PC-3 (cell line): Measurements from ENCODE around the gene ZYG11A. TPM values are rescaled to one million over a fixed set of nuclear protein-coding genes. Genes with fewer than 3 reads are reported as not detected.

Experiments used
- ATAC-seq: fragments of 200-7000 bp; cut with Tn5 transposase; 2 replicates; pipeline ENCODE4 v1.9.1; 2020; ENCODE audit warnings: mild to moderate bottlenecking, moderate library complexity
- BruUV-seq: library from RNA; stranded (reverse); fragments of 400-500 nt; replicated peaks from 2 replicates; lab custom pipeline; 2021; lab: Mats Ljungman, UMichigan
- CTCF ChIA-PET: fragments of 300-600 bp; sonication (Branson Sonifier 250); formaldehyde crosslinking; loops from one replicate; lab custom pipeline; 2022; ENCODE audit warnings: antibody characterized with exemption; lab: Charles Lee
- POLR2A ChIA-PET: fragments of 300-600 bp; sonication (Branson Sonifier 250); formaldehyde crosslinking; loops from one replicate; lab custom pipeline; 2022; ENCODE audit warnings: antibody characterized with exemption; ENCODE audit not compliant: unreplicated experiment; lab: Charles Lee
- DNase-seq: peaks from one replicate; pipeline ENCODE4 v3.0.0-alpha.2; 2015
- H2AFZ ChIP-seq: fragments of 300-600 bp; sonication (generic); 2 replicates; pipeline ENCODE4 v1.6.0; 2016; ENCODE audit warnings: antibody characterized with exemption, low read length
- H3F3A ChIP-seq: fragments of 300-600 bp; sonication (generic); one replicate; pipeline ENCODE4 v1.6.0; 2017; ENCODE audit warnings: antibody characterized with exemption, low read length, control low read depth, mild to moderate bottlenecking; ENCODE audit not compliant: unreplicated experiment
- H3K27ac ChIP-seq: fragments of 300-600 bp; sonication (generic); 2 replicates; pipeline ENCODE4 v1.5.1; 2016; ENCODE audit warnings: mild to moderate bottlenecking, low read length
- H3K27me3 ChIP-seq: fragments of 300-600 bp; sonication (generic); 2 replicates; pipeline ENCODE4 v1.6.1; 2016; ENCODE audit warnings: low read length, mixed read lengths
- H3K36me3 ChIP-seq: fragments of 300-600 bp; sonication (generic); 2 replicates; pipeline ENCODE4 v1.6.1; 2016; ENCODE audit warnings: low read depth, mixed run types, low read length, mixed read lengths
- H3K4me1 ChIP-seq: fragments of 300-600 bp; sonication (generic); 2 replicates; pipeline ENCODE4 v1.5.1; 2016; ENCODE audit warnings: low read length; ENCODE audit not compliant: insufficient read depth
- H3K4me2 ChIP-seq: fragments of 300-600 bp; sonication (generic); 2 replicates; pipeline ENCODE4 v1.6.0; 2016; ENCODE audit warnings: low read length
- H3K4me3 ChIP-seq: fragments of 300-600 bp; sonication (generic); 2 replicates; pipeline ENCODE4 v1.5.1; 2016; ENCODE audit warnings: mild to moderate bottlenecking, low read length, mixed read lengths
- H3K79me2 ChIP-seq: fragments of 300-600 bp; sonication (generic); 2 replicates; pipeline ENCODE4 v1.6.1; 2017; ENCODE audit warnings: low read length, mixed read lengths
- H3K9ac ChIP-seq: fragments of 300-600 bp; sonication (generic); 2 replicates; pipeline ENCODE4 v1.6.0; 2016; ENCODE audit warnings: mild to moderate bottlenecking, low read length
- H3K9me2 ChIP-seq: fragments of 300-600 bp; sonication (generic); replicated peaks from 2 replicates; pipeline ENCODE4 v1.6.1; 2016; ENCODE audit warnings: mixed run types, low read length, mixed read lengths
- H3K9me3 ChIP-seq: fragments of 300-600 bp; sonication (generic); 2 replicates; pipeline ENCODE4 v1.6.1; 2016; ENCODE audit warnings: low read length, mixed read lengths
- H4K20me1 ChIP-seq: fragments of 300-600 bp; sonication (generic); 2 replicates; pipeline ENCODE4 v1.6.1; 2016; ENCODE audit warnings: low read length, mixed read lengths
- EZH2 ChIP-seq: fragments of 300-600 bp; sonication (generic); IDR thresholded peaks from one replicate; pipeline ENCODE4 v1.6.1; 2017; ENCODE audit warnings: antibody characterized with exemption, mild to moderate bottlenecking, low read length; ENCODE audit not compliant: unreplicated experiment
- EZH2phosphoT487 ChIP-seq: fragments of 300-600 bp; sonication (generic); IDR thresholded peaks from 2 replicates; pipeline ENCODE4 v1.6.1; 2018; ENCODE audit warnings: mild to moderate bottlenecking, antibody characterized with exemption, low read length, borderline replicate concordance
- intact Hi-C: fragments of 100-400 bp; cut with micrococcal nuclease; formaldehyde crosslinking; loops from 2 replicates; pipeline ENCODE4 v1.9.0; 2023
- total RNA-seq: library from RNA; depleted of rRNA; stranded (reverse); fragments of >200 nt; gene quantifications from 2 replicates; pipeline ENCODE4 v1.2.3, GENCODE V29; 2014
- TF ChIP-seq, protein P1 (sequence below): fragments of 300-600 bp; sonication (generic); conservative IDR thresholded peaks from 2 replicates; pipeline ENCODE4 v1.5.1; 2017; ENCODE audit warnings: antibody characterized with exemption, low read depth, mild to moderate bottlenecking, low read length

Gene ZYG11A
- total RNA-seq, 1 experiment from 2014 or later, result 0.47 TPM

DNA sequence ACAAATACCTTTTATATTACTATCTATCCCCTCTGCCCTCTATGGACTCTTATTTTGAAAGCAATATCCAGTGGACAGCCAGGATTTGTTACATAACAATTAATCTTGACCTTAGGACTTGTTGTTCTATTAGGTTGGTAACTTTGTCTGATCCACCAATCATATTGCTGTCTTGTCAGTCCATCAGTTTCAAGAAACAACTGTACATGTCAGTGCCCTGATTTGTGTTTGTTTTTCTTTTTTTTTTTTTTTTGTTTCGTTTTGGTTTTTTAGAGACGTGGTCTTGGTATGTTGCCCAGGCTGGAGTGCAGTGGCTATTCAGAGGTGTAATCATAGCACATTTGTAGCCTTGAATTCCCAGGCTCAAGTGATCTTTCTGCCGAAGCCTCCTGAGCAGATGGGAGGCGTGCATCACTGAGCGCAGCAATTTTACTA, 83.0 kb downstream of the ZYG11A start:
- BruUV-seq, result no TSS peak
- H2AFZ ChIP-seq, result no peak overlapping the region
- H3K4me2 ChIP-seq, result no peak overlapping the region
- H3K9me2 ChIP-seq, result no peaks in the 10 kb centered on the region
- intact Hi-C loops, result loop anchor here (10.0 kb wide), 2 partner anchors 101 to 179 kb away; no protein-coding TSS in a partner anchor
- no peak for TF ChIP-seq EZH2
- H3K27me3 ChIP-seq, result no peaks in the 10 kb centered on the region
- ChIA-PET CTCF (no interaction called here), POLR2A (no interaction called here)
- H3K9ac ChIP-seq, result no peak overlapping the region
- no peaks in the 10 kb centered on the region for H3F3A ChIP-seq
- no peaks in the 10 kb centered on the region for H3K9me3 ChIP-seq
- H3K36me3 ChIP-seq, result no peaks in the 10 kb centered on the region
- no peak for ATAC-seq
- H4K20me1 ChIP-seq, result no peaks in the 10 kb centered on the region
- peaks cover 15% of the 10 kb centered on the region; the same call in 1 of the 2 replicates for H3K4me1 ChIP-seq
- peaks cover 33% of the 10 kb centered on the region for H3K79me2 ChIP-seq
- DNase-seq, result no peak
- no peak overlapping the region for H3K4me3 ChIP-seq
- H3K27ac ChIP-seq, result no peak overlapping the region

DNA sequence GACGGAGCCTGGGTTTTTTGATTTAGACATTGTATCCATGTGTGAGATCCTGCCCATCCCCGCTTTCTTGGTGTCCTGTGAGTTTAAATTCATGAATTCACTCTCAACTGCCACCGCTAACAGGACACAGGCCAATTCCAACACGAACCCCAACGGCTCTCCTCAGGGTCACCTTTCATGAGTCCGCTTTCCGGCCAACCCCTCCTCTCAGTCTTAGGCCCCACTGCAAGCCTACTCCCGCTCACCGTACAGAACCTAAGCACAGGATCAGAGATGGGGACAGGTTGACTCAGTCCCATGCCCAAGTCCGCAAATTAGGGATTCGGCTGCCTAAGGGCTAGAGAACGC, 84.3 kb downstream of the ZYG11A start:
- ChIA-PET POLR2A (interaction anchor here (0.6 kb wide), 1 partner anchor 201 kb away, joined by 3 read pairs; no protein-coding TSS in a partner anchor), CTCF (interaction anchor here (0.7 kb wide), 3 partner anchors 9 to 254 kb away, joined by 7 to 10 read pairs (median 10); no protein-coding TSS in a partner anchor)
- Histone ChIP-seq H3K4me3 (peak overlapping the region; percentile 85), H3F3A (no peaks in the 10 kb centered on the region), H3K4me1 (peaks cover 13% of the 10 kb centered on the region; the same call in 1 of the 2 replicates), H3K27ac (no peak overlapping the region), H3K9me3 (no peaks in the 10 kb centered on the region), H3K27me3 (no peaks in the 10 kb centered on the region), H3K9me2 (no peaks in the 10 kb centered on the region), H3K79me2 (peaks cover 24% of the 10 kb centered on the region), H4K20me1 (no peaks in the 10 kb centered on the region), H2AFZ (peak overlapping the region; percentile 97), H3K4me2 (peak overlapping the region; percentile 91), H3K36me3 (no peaks in the 10 kb centered on the region), H3K9ac (peak overlapping the region; percentile 84; the same call in 1 of the 2 replicates)
- no TSS peak for BruUV-seq
- intact Hi-C loops, result loop anchor here (10.0 kb wide), 2 partner anchors 102 to 178 kb away; no protein-coding TSS in a partner anchor
- ATAC-seq (no peak), DNase-seq (no peak)
- TF ChIP-seq, protein P1, sequence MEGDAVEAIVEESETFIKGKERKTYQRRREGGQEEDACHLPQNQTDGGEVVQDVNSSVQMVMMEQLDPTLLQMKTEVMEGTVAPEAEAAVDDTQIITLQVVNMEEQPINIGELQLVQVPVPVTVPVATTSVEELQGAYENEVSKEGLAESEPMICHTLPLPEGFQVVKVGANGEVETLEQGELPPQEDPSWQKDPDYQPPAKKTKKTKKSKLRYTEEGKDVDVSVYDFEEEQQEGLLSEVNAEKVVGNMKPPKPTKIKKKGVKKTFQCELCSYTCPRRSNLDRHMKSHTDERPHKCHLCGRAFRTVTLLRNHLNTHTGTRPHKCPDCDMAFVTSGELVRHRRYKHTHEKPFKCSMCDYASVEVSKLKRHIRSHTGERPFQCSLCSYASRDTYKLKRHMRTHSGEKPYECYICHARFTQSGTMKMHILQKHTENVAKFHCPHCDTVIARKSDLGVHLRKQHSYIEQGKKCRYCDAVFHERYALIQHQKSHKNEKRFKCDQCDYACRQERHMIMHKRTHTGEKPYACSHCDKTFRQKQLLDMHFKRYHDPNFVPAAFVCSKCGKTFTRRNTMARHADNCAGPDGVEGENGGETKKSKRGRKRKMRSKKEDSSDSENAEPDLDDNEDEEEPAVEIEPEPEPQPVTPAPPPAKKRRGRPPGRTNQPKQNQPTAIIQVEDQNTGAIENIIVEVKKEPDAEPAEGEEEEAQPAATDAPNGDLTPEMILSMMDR, result no peak
- TF ChIP-seq EZH2phosphoT487 (no peak), EZH2 (no peak)

DNA sequence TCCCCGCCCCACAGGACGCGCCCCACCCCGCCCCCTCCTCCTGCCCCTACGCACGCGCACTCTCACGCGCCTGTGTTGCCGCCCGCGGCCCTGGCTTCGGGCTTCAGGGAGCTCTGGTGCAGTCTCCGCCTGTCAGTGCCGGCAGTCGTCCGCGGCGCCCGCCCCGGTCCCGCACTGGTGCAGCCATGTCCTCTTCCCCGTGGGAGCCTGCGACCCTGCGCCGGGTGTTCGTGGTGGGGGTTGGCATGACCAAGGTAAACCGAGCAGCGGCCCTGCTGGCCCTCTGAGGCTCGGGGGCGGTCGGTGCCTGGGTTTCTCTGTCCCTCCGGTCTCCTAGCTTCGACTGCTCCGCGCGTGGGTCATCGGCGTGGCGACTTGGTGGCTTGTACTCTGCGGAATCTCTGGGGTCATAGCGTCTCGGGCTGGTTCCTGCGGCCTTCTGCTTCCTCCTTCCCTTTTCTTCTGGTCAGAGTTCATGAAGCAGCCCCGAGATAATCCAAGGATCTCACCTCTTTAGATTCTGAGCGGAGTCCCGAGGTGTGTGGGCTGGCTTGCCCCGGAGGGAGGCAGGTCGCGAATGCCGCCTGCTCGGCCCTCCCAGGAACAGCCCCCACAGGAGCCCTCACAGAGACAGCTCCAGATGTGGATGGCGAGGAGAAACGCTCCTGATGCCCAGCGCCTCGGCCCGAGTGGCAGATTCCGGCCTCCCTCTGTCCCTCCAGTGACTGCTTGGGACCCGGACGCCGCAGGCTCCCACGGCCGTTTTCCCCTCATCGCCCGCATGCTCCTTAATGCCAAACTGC, 84.9 kb downstream of the ZYG11A start, which contains the start of gene SCP2:
TSS of gene SCP2 (plus strand) at position 65 of the 803 bp plus-strand sequence. CDS start at position 186, 121 bp downstream.
- TF ChIP-seq EZH2, result no peak
- no peak for TF ChIP-seq EZH2phosphoT487
- TF ChIP-seq, protein P1, result no peak
- H3K27ac ChIP-seq, result no peak within 1 kb of the TSS
- H3K4me1 ChIP-seq, result peaks cover 13% of the 10 kb centered on the region; the same call in 1 of the 2 replicates
- H3K9me2 ChIP-seq, result no peaks in the 10 kb centered on the region
- H3F3A ChIP-seq, result no peaks in the 10 kb centered on the region
- H3K9me3 ChIP-seq, result no peaks in the 10 kb centered on the region
- H3K79me2 ChIP-seq, result peaks cover 21% of the 10 kb centered on the region
- TSS peak; percentile 43 for BruUV-seq
- ATAC-seq, result peak; percentile 84
- H2AFZ ChIP-seq, result peak within 1 kb of the TSS; percentile 97
- DNase-seq, result peak; percentile 79
- H3K27me3 ChIP-seq, result no peaks in the 10 kb centered on the region
- intact Hi-C loops, result loop anchor here (10.0 kb wide), 2 partner anchors 103 to 177 kb away; no protein-coding TSS in a partner anchor
- peak within 1 kb of the TSS; percentile 91 for H3K4me2 ChIP-seq
- H4K20me1 ChIP-seq, result no peaks in the 10 kb centered on the region
- H3K4me3 ChIP-seq, result peak within 1 kb of the TSS; percentile 85
- peak within 1 kb of the TSS; percentile 84 for H3K9ac ChIP-seq
- no peaks in the 10 kb centered on the region for H3K36me3 ChIP-seq
- POLR2A ChIA-PET, result interaction anchor here (0.6 kb wide), 1 partner anchor 201 kb away, joined by 3 read pairs; no protein-coding TSS in a partner anchor
- CTCF ChIA-PET, result interaction anchor here (0.5 to 0.7 kb wide), 5 partner anchors 8 to 254 kb away, joined by 3 to 10 read pairs (median 7); no protein-coding TSS in a partner anchor
